ENCODE measurements around the gene PLEKHS1. TPM values are rescaled to one million over a fixed set of nuclear protein-coding genes. Genes with fewer than 3 reads are reported as not detected.

Gene PLEKHS1
- total RNA-seq, 6 experiments from 2014 or later, result 0.05 TPM; not detected in 5

GRCh38 chr10:113716109-113716910 lies 35.2 kb upstream of the PLEKHS1 start:
- no peak for DNase-seq
- TF ChIP-seq CTCF (IDR thresholded peaks at IDR 0.05), result no peak
- Mint-ChIP-seq H3K27ac (no peak overlapping the region), H3K9me3 (no peaks in the 10 kb centered on the region), H3K4me1 (ENCODE audit: low read depth) (no peaks in the 10 kb centered on the region; the same call in 1 of the 2 replicates), H3K4me3 (no peak overlapping the region), H3K36me3 (ENCODE audit: low read depth) (peaks cover 8% of the 10 kb centered on the region; the same call in 1 of the 2 replicates), H3K27me3 (ENCODE audit: insufficient read depth) (no peaks in the 10 kb centered on the region)

GRCh38 chr10:113718969-113719822 lies 32.3 kb upstream of the PLEKHS1 start:
- Mint-ChIP-seq H3K4me3 (no peak overlapping the region), H3K9me3 (no peaks in the 10 kb centered on the region), H3K27ac (no peak overlapping the region), H3K4me1 (ENCODE audit: low read depth) (no peaks in the 10 kb centered on the region), H3K27me3 (ENCODE audit: insufficient read depth) (no peaks in the 10 kb centered on the region), H3K36me3 (ENCODE audit: low read depth) (peaks cover 8% of the 10 kb centered on the region; the same call in 1 of the 2 replicates)
- no peak for DNase-seq
- no peak for TF ChIP-seq CTCF (IDR thresholded peaks at IDR 0.05)

- Mint-ChIP-seq H3K36me3 (ENCODE audit: low read depth) (peaks cover 8% of the 10 kb centered on the region; the same call in 1 of the 2 replicates), H3K4me3 (no peak overlapping the region), H3K4me1 (ENCODE audit: low read depth) (no peaks in the 10 kb centered on the region)
Observed at GRCh38 chr10:113720386-113720785, 31.1 kb upstream of the PLEKHS1 start.

GRCh38 chr10:113732160-113732881 lies 19.2 kb upstream of the PLEKHS1 start:
- TF ChIP-seq CTCF (IDR thresholded peaks at IDR 0.05), result no peak

More at GRCh38 chr10:113720386-113720785, 31.1 kb upstream of the PLEKHS1 start:
- DNase-seq, result no peak
- Mint-ChIP-seq H3K27me3 (ENCODE audit: insufficient read depth) (no peaks in the 10 kb centered on the region; the same call in 1 of the 2 replicates), H3K9me3 (no peaks in the 10 kb centered on the region), H3K27ac (no peak overlapping the region)
- TF ChIP-seq CTCF (IDR thresholded peaks at IDR 0.05), result no peak

GRCh38 chr10:113732966-113733365 lies 18.5 kb upstream of the PLEKHS1 start:
- Mint-ChIP-seq H3K27ac (no peak overlapping the region), H3K9me3 (no peaks in the 10 kb centered on the region), H3K4me3 (no peak overlapping the region), H3K36me3 (ENCODE audit: low read depth) (peaks cover 11% of the 10 kb centered on the region), H3K4me1 (ENCODE audit: low read depth) (peaks cover 13% of the 10 kb centered on the region; the same call in 1 of the 2 replicates), H3K27me3 (ENCODE audit: insufficient read depth) (peaks cover 2% of the 10 kb centered on the region; the same call in 1 of the 2 replicates)
- no peak for TF ChIP-seq CTCF (IDR thresholded peaks at IDR 0.05)
- DNase-seq, result no peak

More at GRCh38 chr10:113732160-113732881, 19.2 kb upstream of the PLEKHS1 start:
- peaks cover 15% of the 10 kb centered on the region for H3K36me3 Mint-ChIP-seq (ENCODE audit: low read depth)
- H3K27me3 Mint-ChIP-seq (ENCODE audit: insufficient read depth), result peaks cover 2% of the 10 kb centered on the region; the same call in 1 of the 2 replicates
- DNase-seq, result no peak
- H3K4me1 Mint-ChIP-seq (ENCODE audit: low read depth), result peaks cover 13% of the 10 kb centered on the region; the same call in 1 of the 2 replicates
- H3K27ac Mint-ChIP-seq, result no peak overlapping the region
- H3K4me3 Mint-ChIP-seq, result no peak overlapping the region
- H3K9me3 Mint-ChIP-seq, result no peaks in the 10 kb centered on the region
